Endodermal cell (in vitro differentiated cells): ENCODE data around the gene ZMYND8. TPM values are rescaled to one million over a fixed set of nuclear protein-coding genes. Genes with fewer than 3 reads are reported as not detected.
"Not testable (repeated sequence)": the region's sequence is repeated elsewhere in the genome, so short reads cannot be mapped to it uniquely, and the experiment has no call there.

Experiments used
- DNase-seq: peaks from one replicate; pipeline ENCODE4 v3.0.0-alpha.2; 2017
- H3K27ac ChIP-seq: 2 replicates; pipeline ENCODE4 v1.5.1; 2013; ENCODE audit warnings: mild to moderate bottlenecking, low read depth, low read length, moderate library complexity
- H3K27me3 ChIP-seq: 2 replicates; pipeline ENCODE4 v1.6.1; 2013; ENCODE audit warnings: mild to moderate bottlenecking, low read length, moderate library complexity; ENCODE audit not compliant: insufficient read depth, control insufficient read depth, poor library complexity, severe bottlenecking
- H3K36me3 ChIP-seq: 2 replicates; pipeline ENCODE4 v1.7.0; 2013; ENCODE audit warnings: mild to moderate bottlenecking, low read length, moderate library complexity; ENCODE audit not compliant: control insufficient read depth, insufficient read depth
- H3K4me1 ChIP-seq: one replicate; pipeline ENCODE4 v1.7.0; 2013; ENCODE audit warnings: low read length; ENCODE audit not compliant: control insufficient read depth, insufficient read depth
- H3K4me3 ChIP-seq: 2 replicates; pipeline ENCODE4 v1.5.1; 2013; ENCODE audit warnings: mild to moderate bottlenecking, low read length, moderate library complexity
- H3K9ac ChIP-seq: 2 replicates; pipeline ENCODE4 v1.6.1; 2013; ENCODE audit warnings: mild to moderate bottlenecking, low read length, moderate library complexity; ENCODE audit not compliant: poor library complexity, severe bottlenecking; ENCODE audit errors: extremely low read depth
- H3K9me3 ChIP-seq: 2 replicates; pipeline ENCODE4 v1.6.1; 2013; ENCODE audit warnings: mild to moderate bottlenecking, low read length, moderate library complexity; ENCODE audit not compliant: control insufficient read depth
- H3K27ac Mint-ChIP-seq: 2 replicates; pipeline ENCODE4 v1.8.0; 2020; ENCODE audit warnings: mixed read lengths
- H3K27me3 Mint-ChIP-seq: 2 replicates; pipeline ENCODE4 v1.8.0; 2021; ENCODE audit warnings: mild to moderate bottlenecking, mixed read lengths; ENCODE audit not compliant: insufficient read depth
- H3K36me3 Mint-ChIP-seq: 2 replicates; pipeline ENCODE4 v1.8.0; 2020; ENCODE audit warnings: low read depth, mixed read lengths
- H3K4me1 Mint-ChIP-seq: 2 replicates; pipeline ENCODE4 v1.8.0; 2020; ENCODE audit warnings: mixed read lengths
- H3K4me3 Mint-ChIP-seq: 2 replicates; pipeline ENCODE4 v1.8.0; 2020; ENCODE audit warnings: mild to moderate bottlenecking, moderate library complexity, mixed read lengths
- H3K9me3 Mint-ChIP-seq: 2 replicates; pipeline ENCODE4 v1.8.0; 2020; ENCODE audit warnings: mild to moderate bottlenecking, mixed read lengths
- CTCF ChIP-seq: fragments of 200-600 bp; sonication (generic); conservative IDR thresholded peaks from 2 replicates; pipeline ENCODE4 v1.5.0; 2021; ENCODE audit warnings: antibody characterized with exemption, mild to moderate bottlenecking
- WGBS, 2 experiments: methylation state at CpG; one replicate each; pipeline versions ENCODE4 v1.1.5 to v1.1.7; 2013; ENCODE audit warnings: missing lambda C conversion rate in 2 of 2, mixed read lengths in 1 of 2; ENCODE audit not compliant: insufficient coverage in 1 of 2, insufficient read length in 1 of 2; 5-methylcytosine and 5-hydroxymethylcytosine counted together
- total RNA-seq, 2 donors: library from RNA; stranded (reverse); fragmentation: NEBNext Ultra II Directional in 1 of 2; extraction: Animal tissue kit (Norgen Biotek cat#: 25700) in 1 of 2; gene quantifications; 2 replicates in 1 of 2; 3 replicates in 1 of 2; pipeline ENCODE4 v1.2.1, GENCODE V29; 2021

The ZMYND8 gene
- total RNA-seq, 2 donors from 2014 or later, result 85.0 to 99.9 TPM

- no peaks in the 10 kb centered on the region for H3K9me3 ChIP-seq
- peaks cover 73% of the 10 kb centered on the region for H3K36me3 Mint-ChIP-seq
- H3K9me3 Mint-ChIP-seq, result no peaks in the 10 kb centered on the region
- no peaks in the 10 kb centered on the region for H3K27me3 ChIP-seq
- 95 to 100% methylated on average over 1 to 3 of the region's 3 CpGs for WGBS, 2 experiments
- H3K9ac ChIP-seq, result no peak overlapping the region
- peaks cover 3% of the 10 kb centered on the region for H3K4me1 ChIP-seq
- no peak for TF ChIP-seq CTCF
- peaks cover 86% of the 10 kb centered on the region for H3K36me3 ChIP-seq
- peaks cover 17% of the 10 kb centered on the region for H3K4me1 Mint-ChIP-seq
- H3K27ac Mint-ChIP-seq, result no peak overlapping the region
- DNase-seq, result no peak
- H3K4me3 Mint-ChIP-seq, result no peak overlapping the region
- H3K27me3 Mint-ChIP-seq, result no peaks in the 10 kb centered on the region
- no peak overlapping the region for H3K4me3 ChIP-seq
- no peak overlapping the region for H3K27ac ChIP-seq
These were observed 67.4 kb downstream of the ZMYND8 start for GRCh38 chr20:47289096-47289495.

- H3K4me3 Mint-ChIP-seq, H3K27ac ChIP-seq: not testable (repeated sequence)
- 96 to 100% methylated on average over 2 to 8 of the region's 8 CpGs for WGBS, 2 experiments
These were observed 68.0 kb downstream of the ZMYND8 start for GRCh38 chr20:47288530-47288929.

GRCh38 chr20:47287609-47288144 lies 68.8 kb downstream of the ZMYND8 start:
- TF ChIP-seq CTCF, result no peak
- 74 to 92% methylated on average over 3 to 6 of the region's 6 CpGs for WGBS, 2 experiments
- no peak overlapping the region for H3K9ac ChIP-seq
- DNase-seq, result no peak
- H3K4me3 Mint-ChIP-seq, result no peak overlapping the region
- H3K4me1 Mint-ChIP-seq, result peaks cover 11% of the 10 kb centered on the region
- no peaks in the 10 kb centered on the region for H3K9me3 Mint-ChIP-seq
- H3K4me3 ChIP-seq, result no peak overlapping the region
- no peaks in the 10 kb centered on the region for H3K27me3 Mint-ChIP-seq
- no peaks in the 10 kb centered on the region for H3K27me3 ChIP-seq
- peaks cover 77% of the 10 kb centered on the region for H3K36me3 Mint-ChIP-seq
- H3K27ac ChIP-seq, result no peak overlapping the region
- peaks cover 90% of the 10 kb centered on the region for H3K36me3 ChIP-seq
- peaks cover 3% of the 10 kb centered on the region for H3K4me1 ChIP-seq
- no peaks in the 10 kb centered on the region for H3K9me3 ChIP-seq
- H3K27ac Mint-ChIP-seq, result peak overlapping the region; percentile 42

More at GRCh38 chr20:47288530-47288929, 68.0 kb downstream of the ZMYND8 start:
- H3K9me3 ChIP-seq, H3K4me3 ChIP-seq, H3K27ac Mint-ChIP-seq, H3K27me3 ChIP-seq, H3K4me1 ChIP-seq, H3K9ac ChIP-seq, H3K9me3 Mint-ChIP-seq, H3K27me3 Mint-ChIP-seq, DNase-seq: not testable (repeated sequence)
- Mint-ChIP-seq H3K4me1 (peaks cover 15% of the 10 kb centered on the region), H3K36me3 (peaks cover 73% of the 10 kb centered on the region)
- peaks cover 86% of the 10 kb centered on the region for H3K36me3 ChIP-seq

GRCh38 chr20:47286681-47287080 lies 69.8 kb downstream of the ZMYND8 start:
- H3K36me3 Mint-ChIP-seq, result peaks cover 80% of the 10 kb centered on the region
- Histone ChIP-seq H3K9ac (no peak overlapping the region), H3K4me1 (peaks cover 3% of the 10 kb centered on the region), H3K9me3 (no peaks in the 10 kb centered on the region), H3K27me3 (no peaks in the 10 kb centered on the region), H3K4me3 (no peak overlapping the region), H3K27ac (no peak overlapping the region), H3K36me3 (peaks cover 89% of the 10 kb centered on the region)
- H3K4me1 Mint-ChIP-seq, result peaks cover 13% of the 10 kb centered on the region
- no peak for TF ChIP-seq CTCF
- H3K27ac Mint-ChIP-seq, result peak overlapping the region; percentile 42
- no peaks in the 10 kb centered on the region for H3K9me3 Mint-ChIP-seq
- no peak for DNase-seq
- H3K27me3 Mint-ChIP-seq, result no peaks in the 10 kb centered on the region
- WGBS, 2 experiments, result 89 to 94% methylated on average over 5 of the region's 5 CpGs
- no peak overlapping the region for H3K4me3 Mint-ChIP-seq
